H9 (cell line): ENCODE data around the gene TCERG1L. TPM values are rescaled to one million over a fixed set of nuclear protein-coding genes. Genes with fewer than 3 reads are reported as not detected.

Source experiments
- DNase-seq: peaks from one replicate; pipeline ENCODE4 v3.0.0-alpha.2; 2017
- H2AFZ ChIP-seq: one replicate; pipeline ENCODE4 v1.6.1; 2013; ENCODE audit warnings: mild to moderate bottlenecking, low read length, control low read depth, moderate library complexity
- H2AK5ac ChIP-seq: 2 replicates; pipeline ENCODE4 v1.6.1; 2013; ENCODE audit warnings: low read length, control low read depth, mixed read lengths; ENCODE audit not compliant: insufficient read length
- H2BK120ac ChIP-seq: one replicate; pipeline ENCODE4 v1.6.1; 2013; ENCODE audit warnings: low read depth, mild to moderate bottlenecking, low read length, control low read depth, inconsistent platforms; ENCODE audit not compliant: poor library complexity, severe bottlenecking
- H2BK12ac ChIP-seq: 2 replicates; pipeline ENCODE4 v1.6.1; 2013; ENCODE audit warnings: low read length, control low read depth, mixed read lengths, low read depth; ENCODE audit not compliant: insufficient read length
- H2BK15ac ChIP-seq: 2 replicates; pipeline ENCODE4 v1.6.1; 2013; ENCODE audit warnings: low read depth, low read length, control low read depth
- H2BK20ac ChIP-seq: one replicate; pipeline ENCODE4 v1.6.1; 2013; ENCODE audit warnings: low read depth, mild to moderate bottlenecking, low read length, control low read depth, inconsistent platforms; ENCODE audit not compliant: poor library complexity, severe bottlenecking
- H2BK5ac ChIP-seq: 2 replicates; pipeline ENCODE4 v1.6.1; 2013; ENCODE audit warnings: low read length, control low read depth, mixed read lengths; ENCODE audit not compliant: insufficient read length
- H3K14ac ChIP-seq: 2 replicates; pipeline ENCODE4 v1.6.1; 2013; ENCODE audit warnings: low read length, control low read depth; ENCODE audit not compliant: insufficient read depth
- H3K18ac ChIP-seq: 2 replicates; pipeline ENCODE4 v1.6.1; 2013; ENCODE audit warnings: low read depth, mild to moderate bottlenecking, mixed read lengths, low read length, control low read depth; ENCODE audit not compliant: insufficient read length
- H3K23ac ChIP-seq: 2 replicates; pipeline ENCODE4 v1.6.1; 2013; ENCODE audit warnings: low read length, control low read depth, mixed read lengths, low read depth; ENCODE audit not compliant: insufficient read length
- H3K23me2 ChIP-seq: 2 replicates; pipeline ENCODE4 v1.6.1; 2013; ENCODE audit warnings: low read depth, mild to moderate bottlenecking, mixed read lengths, low read length, control low read depth; ENCODE audit not compliant: insufficient read length, poor library complexity, severe bottlenecking
- H3K27ac ChIP-seq: 2 replicates; pipeline ENCODE4 v1.5.1; 2013; ENCODE audit warnings: low read length, control low read depth, mixed read lengths, low read depth; ENCODE audit not compliant: insufficient read length
- H3K27me3 ChIP-seq: 2 replicates; pipeline ENCODE4 v1.6.1; 2013; ENCODE audit warnings: low read length, control low read depth, inconsistent platforms; ENCODE audit not compliant: insufficient read depth
- H3K4ac ChIP-seq: 2 replicates; pipeline ENCODE4 v1.6.1; 2013; ENCODE audit warnings: low read depth, mild to moderate bottlenecking, control low read depth, inconsistent platforms, low read length, moderate library complexity
- H3K4me1 ChIP-seq: 2 replicates; pipeline ENCODE4 v1.6.1; 2013; ENCODE audit warnings: low read length, control low read depth, inconsistent platforms; ENCODE audit not compliant: insufficient read depth
- H3K4me2 ChIP-seq: 2 replicates; pipeline ENCODE4 v1.6.1; 2013; ENCODE audit warnings: low read length, control low read depth, mixed read lengths; ENCODE audit not compliant: insufficient read length, insufficient read depth
- H3K56ac ChIP-seq: 2 replicates; pipeline ENCODE4 v1.6.1; 2013; ENCODE audit warnings: low read depth, mild to moderate bottlenecking, mixed read lengths, low read length, control low read depth; ENCODE audit not compliant: insufficient read length
- H3K79me1 ChIP-seq: 2 replicates; pipeline ENCODE4 v1.6.1; 2013; ENCODE audit warnings: low read depth, mild to moderate bottlenecking, moderate library complexity, low read length, control low read depth, inconsistent platforms; ENCODE audit not compliant: insufficient read depth, poor library complexity, severe bottlenecking
- H3K79me2 ChIP-seq: 2 replicates; pipeline ENCODE4 v1.6.1; 2013; ENCODE audit warnings: low read length, control low read depth, inconsistent platforms; ENCODE audit not compliant: insufficient read depth
- H3K9ac ChIP-seq: 2 replicates; pipeline ENCODE4 v1.6.1; 2013; ENCODE audit warnings: low read length, control low read depth, mixed read lengths; ENCODE audit not compliant: insufficient read length; ENCODE audit errors: extremely low read depth
- H3K9me3 ChIP-seq: one replicate; pipeline ENCODE4 v1.6.1; 2013; ENCODE audit warnings: low read depth, low read length, inconsistent platforms; ENCODE audit not compliant: control insufficient read depth
- H3T11ph ChIP-seq: one replicate; pipeline ENCODE4 v1.6.1; 2013; ENCODE audit warnings: mild to moderate bottlenecking, low read length, control low read depth, inconsistent platforms
- H4K20me1 ChIP-seq: one replicate; pipeline ENCODE4 v1.6.1; 2013; ENCODE audit not compliant: control insufficient read depth, insufficient read length, insufficient read depth
- H4K5ac ChIP-seq: 2 replicates; pipeline ENCODE4 v1.6.1; 2013; ENCODE audit warnings: low read depth, mild to moderate bottlenecking, mixed read lengths, low read length, control low read depth; ENCODE audit not compliant: insufficient read length
- H4K8ac ChIP-seq: replicated peaks from 2 replicates; pipeline ENCODE4 v1.6.1; 2013; ENCODE audit warnings: low read length, control low read depth, mixed read lengths, low read depth; ENCODE audit not compliant: insufficient read length
- H4K91ac ChIP-seq: 2 replicates; pipeline ENCODE4 v1.6.1; 2013; ENCODE audit warnings: low read depth, mild to moderate bottlenecking, moderate library complexity, mixed read lengths, low read length, control low read depth; ENCODE audit not compliant: insufficient read length
- H3K27ac Mint-ChIP-seq, 3 experiments: 2 replicates in 2 of 3; 3 replicates in 1 of 3; pipeline ENCODE4 v1.8.0; 2020 to 2021; ENCODE audit warnings: mixed read lengths in 3 of 3, mild to moderate bottlenecking in 1 of 3, moderate library complexity in 1 of 3
- H3K27me3 Mint-ChIP-seq: 2 replicates; pipeline ENCODE4 v1.8.0; 2021; ENCODE audit warnings: low read depth, mild to moderate bottlenecking, moderate library complexity, mixed read lengths
- H3K36me3 Mint-ChIP-seq, 3 experiments: 2 replicates in 2 of 3; 3 replicates in 1 of 3; pipeline ENCODE4 v1.8.0; 2020 to 2021; ENCODE audit warnings: low read depth in 3 of 3, mixed read lengths in 3 of 3; ENCODE audit not compliant: insufficient read depth in 1 of 3
- H3K4me1 Mint-ChIP-seq, 2 experiments: 2 replicates each; pipeline ENCODE4 v1.8.0; 2020; ENCODE audit warnings: mixed read lengths in 2 of 2
- H3K4me3 Mint-ChIP-seq, 2 experiments: 2 replicates in 1 of 2; 3 replicates in 1 of 2; pipeline ENCODE4 v1.8.0; 2020 to 2021; ENCODE audit warnings: mild to moderate bottlenecking in 2 of 2, mixed read lengths in 2 of 2, moderate library complexity in 1 of 2
- H3K9me3 Mint-ChIP-seq, 2 experiments: 2 replicates in 1 of 2; 3 replicates in 1 of 2; pipeline ENCODE4 v1.8.0; 2020; ENCODE audit warnings: mild to moderate bottlenecking in 2 of 2, mixed read lengths in 2 of 2, moderate library complexity in 1 of 2
- WGBS: extraction: QIAGEN DNeasy Blood & Tissue Kit; methylation state at CpG from one replicate; pipeline ENCODE4 v1.1.7; 2013; ENCODE audit warnings: missing lambda C conversion rate, low lambda C conversion rate, mixed read lengths; ENCODE audit not compliant: insufficient read length; ENCODE audit errors: extremely low coverage; 5-methylcytosine and 5-hydroxymethylcytosine counted together
- total RNA-seq: library from RNA; stranded (reverse); gene quantifications from 2 replicates; pipeline ENCODE4 v1.2.1, GENCODE V29; 2021
- TF ChIP-seq, protein P1 (sequence below): fragments of 200-600 bp; sonication (generic); conservative IDR thresholded peaks from 3 replicates; pipeline ENCODE4 v1.8.0; 2021; ENCODE audit warnings: antibody characterized with exemption, mild to moderate bottlenecking

TCERG1L gene
- total RNA-seq, 1 experiment from 2014 or later, result 3.3 TPM

DNA sequence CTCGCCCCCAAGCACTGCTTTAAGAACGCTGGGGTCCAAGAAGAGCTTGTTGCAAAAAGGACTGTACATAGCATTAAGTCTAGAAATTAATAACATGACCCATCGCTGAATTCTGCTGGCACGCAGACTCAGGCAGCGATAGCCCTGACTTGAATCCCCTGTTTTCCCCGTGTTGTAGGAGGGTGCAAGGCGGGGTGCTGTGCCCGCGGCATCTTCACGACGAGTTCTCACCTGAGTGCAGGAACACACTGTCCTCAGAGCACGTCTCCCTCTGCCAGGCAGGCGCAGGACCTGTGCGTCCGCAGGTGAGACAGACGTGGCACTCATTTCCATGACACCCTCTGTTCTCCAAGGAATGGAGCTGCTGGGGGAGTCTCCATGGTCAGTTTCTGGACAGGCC, 243.2 kb downstream of the TCERG1L start:
- no peak overlapping the region for H4K91ac ChIP-seq
- H3K79me2 ChIP-seq, result no peaks in the 10 kb centered on the region
- H3K4me1 ChIP-seq, result peaks cover 7% of the 10 kb centered on the region
- H3K9me3 Mint-ChIP-seq, result no peaks in the 10 kb centered on the region; a peak in 2 of 5 replicates
- peaks cover under 1% of the 10 kb centered on the region; the same call in 1 of the 2 replicates for H3K27me3 Mint-ChIP-seq
- no peak overlapping the region for H3K9ac ChIP-seq
- H2BK120ac ChIP-seq, result no peak overlapping the region
- TF ChIP-seq, protein P1, sequence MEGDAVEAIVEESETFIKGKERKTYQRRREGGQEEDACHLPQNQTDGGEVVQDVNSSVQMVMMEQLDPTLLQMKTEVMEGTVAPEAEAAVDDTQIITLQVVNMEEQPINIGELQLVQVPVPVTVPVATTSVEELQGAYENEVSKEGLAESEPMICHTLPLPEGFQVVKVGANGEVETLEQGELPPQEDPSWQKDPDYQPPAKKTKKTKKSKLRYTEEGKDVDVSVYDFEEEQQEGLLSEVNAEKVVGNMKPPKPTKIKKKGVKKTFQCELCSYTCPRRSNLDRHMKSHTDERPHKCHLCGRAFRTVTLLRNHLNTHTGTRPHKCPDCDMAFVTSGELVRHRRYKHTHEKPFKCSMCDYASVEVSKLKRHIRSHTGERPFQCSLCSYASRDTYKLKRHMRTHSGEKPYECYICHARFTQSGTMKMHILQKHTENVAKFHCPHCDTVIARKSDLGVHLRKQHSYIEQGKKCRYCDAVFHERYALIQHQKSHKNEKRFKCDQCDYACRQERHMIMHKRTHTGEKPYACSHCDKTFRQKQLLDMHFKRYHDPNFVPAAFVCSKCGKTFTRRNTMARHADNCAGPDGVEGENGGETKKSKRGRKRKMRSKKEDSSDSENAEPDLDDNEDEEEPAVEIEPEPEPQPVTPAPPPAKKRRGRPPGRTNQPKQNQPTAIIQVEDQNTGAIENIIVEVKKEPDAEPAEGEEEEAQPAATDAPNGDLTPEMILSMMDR, result no peak
- H4K20me1 ChIP-seq, result no peaks in the 10 kb centered on the region
- peaks cover 57 to 61% of the 10 kb centered on the region in 2 experiments for H3K4me1 Mint-ChIP-seq
- no peak overlapping the region for H3K27ac ChIP-seq
- DNase-seq, result peak; percentile 25
- H3K18ac ChIP-seq, result no peak overlapping the region
- no peak overlapping the region for H2BK12ac ChIP-seq
- H4K8ac ChIP-seq, result no peak overlapping the region
- no peak overlapping the region for H3K56ac ChIP-seq
- no peak overlapping the region for H2AFZ ChIP-seq
- H3K23me2 ChIP-seq, result no peaks in the 10 kb centered on the region
- peak overlapping the region in 2 of 3 experiments; percentile 35 to 88; a peak in 3 of 7 replicates for H3K27ac Mint-ChIP-seq
- H3K36me3 Mint-ChIP-seq, result no peaks in the 10 kb centered on the region; a peak in 1 of 7 replicates
- no peak overlapping the region for H3K4me2 ChIP-seq
- no peaks in the 10 kb centered on the region for H3K79me1 ChIP-seq
- no peak overlapping the region for H3K4ac ChIP-seq
- no peak overlapping the region for H3K23ac ChIP-seq
- no peak overlapping the region for H3K14ac ChIP-seq
- H3K27me3 ChIP-seq, result no peaks in the 10 kb centered on the region
- H4K5ac ChIP-seq, result no peak overlapping the region
- H2AK5ac ChIP-seq, result no peak overlapping the region
- no peaks in the 10 kb centered on the region for H3K9me3 ChIP-seq
- no peak overlapping the region for H3T11ph ChIP-seq
- no peak overlapping the region for H2BK15ac ChIP-seq
- H3K4me3 Mint-ChIP-seq, result peak overlapping the region in 1 of 2 experiments; percentile 28; a peak in 1 of 5 replicates
- H2BK5ac ChIP-seq, result no peak overlapping the region
- WGBS, result no CpG with 5 or more reads among the region's 16 CpGs
- no peak overlapping the region for H2BK20ac ChIP-seq
